Thoracic aorta (tissue), 2 donors: Measurements from ENCODE around the gene BCL2. TPM values are rescaled to one million over a fixed set of nuclear protein-coding genes. Genes with fewer than 3 reads are reported as not detected.
A peak's percentile ranks its signal among the peaks of the same experiment; 100 is the strongest.

Experiments
- ATAC-seq: fragments of 150-250 bp; one replicate; pipeline ENCODE4 v1.8.0; 2017; ENCODE audit warnings: low read depth; ENCODE audit not compliant: insufficient number of reproducible peaks, low FRiP score
- DNase-seq: peaks from one replicate; pipeline ENCODE4 v3.0.0-alpha.2; 2020; ENCODE audit warnings: low spot score
- H3K27ac ChIP-seq, 2 donors: fragments of 200-600 bp; sonication (generic); 1 replicate in 1 of 2; 2 replicates in 1 of 2; pipeline ENCODE4 v1.5.1; 2016; ENCODE audit warnings: mild to moderate bottlenecking in 2 of 2, moderate library complexity in 2 of 2
- H3K27me3 ChIP-seq: fragments of 200-600 bp; sonication (generic); replicated peaks from 2 replicates; pipeline ENCODE4 v1.6.0; 2016; ENCODE audit warnings: mild to moderate bottlenecking; ENCODE audit not compliant: insufficient read depth
- H3K36me3 ChIP-seq: fragments of 200-600 bp; sonication (generic); one replicate; pipeline ENCODE4 v1.5.1; 2016
- H3K4me1 ChIP-seq, 2 donors: fragments of 200-600 bp; sonication (generic); 1 replicate in 1 of 2; 2 replicates in 1 of 2; pipeline versions ENCODE4 v1.5.1 to v1.6.0; 2016; ENCODE audit warnings: low read depth in 2 of 2, mild to moderate bottlenecking in 1 of 2; ENCODE audit not compliant: control insufficient read depth in 1 of 2
- H3K4me3 ChIP-seq: fragments of 200-600 bp; sonication (generic); 2 replicates; pipeline ENCODE4 v1.5.1; 2016; ENCODE audit warnings: mild to moderate bottlenecking
- H3K9me3 ChIP-seq: fragments of 200-600 bp; sonication (generic); 2 replicates; pipeline ENCODE4 v1.5.1; 2016
- total RNA-seq, 2 donors: library from RNA; depleted of rRNA; stranded (reverse); fragments of >200 nt; gene quantifications; one replicate each; pipeline versions ENCODE4 v1.1.0 to v1.2.3, GENCODE V29; 2016
- TF ChIP-seq, protein P1 (sequence below): fragments of 200-600 bp; sonication (generic); IDR thresholded peaks from one replicate; pipeline ENCODE4 v1.5.1; 2019; ENCODE audit warnings: antibody characterized with exemption

The BCL2 gene
- total RNA-seq, 2 donors from 2014 or later = 22.9 to 29.3 TPM

DNA sequence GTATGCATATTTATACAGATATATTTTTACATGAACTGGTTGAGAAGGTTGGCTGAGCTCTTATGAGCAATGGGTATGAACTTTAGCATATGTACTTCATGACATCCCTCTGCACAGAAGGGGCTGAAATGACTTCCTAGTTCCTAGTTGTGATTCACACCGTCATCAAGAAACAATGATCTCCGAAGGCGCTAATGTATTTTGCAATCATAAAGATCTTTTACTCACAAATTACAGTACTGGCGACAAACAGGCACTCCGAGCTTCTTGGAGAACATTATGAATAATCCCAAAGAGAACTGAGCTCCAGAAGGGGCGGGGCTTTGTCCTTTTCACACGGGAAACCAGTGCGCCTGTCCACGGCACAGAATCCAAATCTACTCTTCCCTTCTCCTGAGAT is 18.1 kb downstream of the BCL2 start:
- H3K36me3 ChIP-seq = no peaks in the 10 kb centered on the region
- H3K4me3 ChIP-seq = peak overlapping the region; percentile 3
- H3K9me3 ChIP-seq = no peaks in the 10 kb centered on the region
- TF ChIP-seq, protein P1, sequence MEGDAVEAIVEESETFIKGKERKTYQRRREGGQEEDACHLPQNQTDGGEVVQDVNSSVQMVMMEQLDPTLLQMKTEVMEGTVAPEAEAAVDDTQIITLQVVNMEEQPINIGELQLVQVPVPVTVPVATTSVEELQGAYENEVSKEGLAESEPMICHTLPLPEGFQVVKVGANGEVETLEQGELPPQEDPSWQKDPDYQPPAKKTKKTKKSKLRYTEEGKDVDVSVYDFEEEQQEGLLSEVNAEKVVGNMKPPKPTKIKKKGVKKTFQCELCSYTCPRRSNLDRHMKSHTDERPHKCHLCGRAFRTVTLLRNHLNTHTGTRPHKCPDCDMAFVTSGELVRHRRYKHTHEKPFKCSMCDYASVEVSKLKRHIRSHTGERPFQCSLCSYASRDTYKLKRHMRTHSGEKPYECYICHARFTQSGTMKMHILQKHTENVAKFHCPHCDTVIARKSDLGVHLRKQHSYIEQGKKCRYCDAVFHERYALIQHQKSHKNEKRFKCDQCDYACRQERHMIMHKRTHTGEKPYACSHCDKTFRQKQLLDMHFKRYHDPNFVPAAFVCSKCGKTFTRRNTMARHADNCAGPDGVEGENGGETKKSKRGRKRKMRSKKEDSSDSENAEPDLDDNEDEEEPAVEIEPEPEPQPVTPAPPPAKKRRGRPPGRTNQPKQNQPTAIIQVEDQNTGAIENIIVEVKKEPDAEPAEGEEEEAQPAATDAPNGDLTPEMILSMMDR = no peak
- DNase-seq (no peak), ATAC-seq (no peak)
- no peaks in the 10 kb centered on the region for H3K27me3 ChIP-seq
- H3K27ac ChIP-seq = peak overlapping the region in 1 of 2 donors; percentile 54
- peaks cover 39 to 58% of the 10 kb centered on the region in 2 donors for H3K4me1 ChIP-seq

DNA sequence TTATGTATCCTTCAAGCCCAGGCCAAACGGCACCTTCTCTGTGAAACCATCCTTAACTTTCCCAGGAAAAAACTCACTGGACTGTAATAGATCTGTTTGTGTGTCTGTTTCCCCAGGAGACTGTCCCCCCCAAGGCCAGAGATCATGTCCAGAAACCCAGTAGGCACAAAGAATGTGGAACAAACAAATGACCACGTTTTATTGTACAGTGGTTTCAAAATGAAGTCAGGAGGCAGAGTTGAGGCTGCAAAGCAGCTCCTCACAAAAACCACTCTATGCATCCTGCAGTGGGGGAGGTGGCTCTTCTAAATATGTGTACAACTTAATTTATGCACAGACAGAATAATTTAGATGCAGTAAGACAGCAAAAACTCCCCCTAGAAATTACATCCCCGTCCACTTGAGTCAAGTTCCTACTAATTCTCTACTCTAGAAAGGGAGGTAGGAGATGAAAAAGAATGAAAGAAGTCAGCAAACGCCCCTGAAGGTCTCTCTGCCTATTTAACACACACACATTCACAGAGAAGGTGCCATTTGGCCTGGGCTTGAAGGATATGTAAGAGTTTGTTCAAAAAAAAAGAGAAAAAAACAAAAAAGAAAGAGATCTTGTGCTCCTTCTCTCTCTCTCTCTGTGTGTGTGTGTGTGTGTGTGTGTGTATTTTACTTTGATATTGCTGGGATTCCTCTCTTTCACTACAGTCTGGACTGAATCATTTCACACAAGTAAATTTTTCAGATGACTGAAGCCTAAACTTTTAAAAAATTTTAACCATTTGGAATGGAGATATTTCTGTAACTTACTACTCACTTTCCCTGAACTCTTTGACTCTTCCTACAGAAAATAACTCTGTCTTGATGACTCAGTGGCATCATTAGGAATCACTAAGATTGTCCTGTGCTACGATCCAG is 19.5 kb downstream of the BCL2 start:
- Histone ChIP-seq H3K27me3 (no peaks in the 10 kb centered on the region), H3K4me3 (no peak overlapping the region), H3K9me3 (no peaks in the 10 kb centered on the region), H3K4me1 (peaks cover 39 to 58% of the 10 kb centered on the region in 2 donors), H3K27ac (no peak overlapping the region), H3K36me3 (no peaks in the 10 kb centered on the region)
- TF ChIP-seq, protein P1 = no peak
- ATAC-seq (no peak), DNase-seq (no peak)

DNA sequence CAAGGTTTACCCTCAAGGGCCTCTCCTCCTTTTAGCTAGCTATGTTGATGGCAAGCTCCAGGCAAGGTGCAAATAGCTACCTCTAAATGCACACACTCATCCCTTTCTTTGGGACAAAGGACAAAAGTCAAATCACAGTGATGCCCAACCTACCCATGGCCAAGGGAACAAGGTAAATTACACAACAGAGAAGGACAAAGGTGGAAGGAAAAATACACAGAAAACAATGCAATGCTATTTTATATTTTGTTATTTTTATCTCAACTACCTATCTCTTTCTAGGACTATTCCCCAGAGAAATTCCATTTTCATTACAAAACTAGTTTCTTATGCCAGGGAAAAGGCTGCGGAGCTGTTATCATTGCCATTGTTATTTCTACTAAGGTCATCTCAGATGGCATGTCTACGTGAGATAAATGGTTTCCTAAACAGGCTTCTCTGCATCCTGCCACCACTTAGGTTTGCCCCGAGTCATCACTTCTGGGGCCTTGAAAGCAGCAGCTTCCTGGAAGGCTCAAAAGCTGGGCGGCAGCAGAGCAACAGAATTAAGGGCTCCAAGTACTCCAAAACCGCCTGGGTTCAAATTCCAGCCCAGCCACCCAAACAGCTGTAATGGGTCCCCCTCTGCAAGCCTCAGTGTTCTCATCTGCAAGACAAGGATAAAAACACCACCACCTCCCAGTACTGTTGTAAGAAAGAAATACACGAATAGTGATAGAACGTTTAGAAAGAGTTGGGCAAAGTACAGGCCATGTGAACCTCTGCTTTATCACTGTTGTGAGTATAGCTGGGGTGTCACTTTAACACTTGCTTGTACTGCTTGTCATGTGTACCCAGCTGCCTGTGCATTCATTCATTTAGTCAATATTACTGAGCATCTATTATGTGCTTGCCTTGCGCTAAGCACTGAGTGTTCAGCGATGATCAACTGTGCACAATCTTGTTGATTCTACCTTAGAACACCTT is 20.9 kb downstream of the BCL2 start:
- no peak overlapping the region for H3K4me3 ChIP-seq
- H3K9me3 ChIP-seq = no peaks in the 10 kb centered on the region
- no peak for DNase-seq
- no peak for ATAC-seq
- no peaks in the 10 kb centered on the region for H3K27me3 ChIP-seq
- H3K27ac ChIP-seq = no peak overlapping the region
- H3K36me3 ChIP-seq = no peaks in the 10 kb centered on the region
- peaks cover 42 to 65% of the 10 kb centered on the region in 2 donors for H3K4me1 ChIP-seq
- TF ChIP-seq, protein P1 = no peak

DNA sequence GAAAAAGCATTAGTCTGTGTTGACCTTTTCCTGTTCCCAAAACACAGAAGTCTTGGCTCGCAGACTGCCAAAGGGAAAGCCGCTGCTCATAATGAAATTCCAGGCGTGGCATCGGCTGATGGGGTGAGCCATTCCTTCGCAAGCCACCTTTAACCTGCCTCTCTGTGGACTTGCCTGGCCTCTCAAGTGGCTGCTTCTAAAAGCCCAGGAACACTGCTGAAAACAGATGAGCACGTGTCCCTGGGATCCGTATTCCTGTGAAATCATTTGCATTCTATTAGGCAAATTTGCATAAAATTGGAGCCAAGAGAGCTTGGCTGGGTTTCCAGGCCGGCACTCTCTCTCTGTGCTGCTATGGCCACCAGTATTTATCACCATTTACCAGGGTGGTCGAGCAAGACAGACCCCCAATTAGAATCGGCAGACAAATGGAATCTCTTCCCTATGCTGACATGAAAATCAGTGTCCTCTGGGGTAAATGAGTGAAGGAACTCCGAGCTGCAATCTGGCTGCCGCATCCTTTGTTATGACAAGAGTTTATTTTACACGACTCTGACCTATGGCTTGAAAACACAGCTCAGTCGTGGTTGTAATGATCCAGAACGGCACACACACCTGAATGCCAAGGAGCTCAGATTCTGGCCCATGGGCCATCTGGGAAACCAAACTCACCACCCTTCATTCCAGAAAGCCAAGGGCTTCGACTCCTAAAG is 21.7 kb downstream of the BCL2 start:
- DNase-seq (no peak), ATAC-seq (no peak)
- TF ChIP-seq, protein P1 = no peak
- Histone ChIP-seq H3K36me3 (no peaks in the 10 kb centered on the region), H3K9me3 (no peaks in the 10 kb centered on the region), H3K27ac (peak overlapping the region in 1 of 2 donors; percentile 2), H3K27me3 (no peaks in the 10 kb centered on the region), H3K4me3 (peak overlapping the region; percentile 9), H3K4me1 (peaks cover 39 to 65% of the 10 kb centered on the region in 2 donors)
